Activated CD8-positive, alpha-beta T cell treated with anti-CD3 and anti-CD28 coated beads for 36 hours (primary cell): ENCODE measurements around the gene ADIPOR2. TPM values are rescaled to one million over a fixed set of nuclear protein-coding genes. Genes with fewer than 3 reads are reported as not detected.

Source experiments
- ATAC-seq: fragments of 200-7000 bp; cut with Tn5 transposase; one replicate; pipeline ENCODE4 v1.10.0; 2021; ENCODE audit warnings: mild to moderate bottlenecking, moderate library complexity
- CTCF ChIA-PET: fragments of 350-600 bp; sonication (Branson Sonifier 250); formaldehyde crosslinking; loops from one replicate; lab custom pipeline; 2021; ENCODE audit warnings: antibody characterized with exemption; lab: Charles Lee
- POLR2A ChIA-PET: fragments of 350-600 bp; sonication (Branson Sonifier 250); formaldehyde crosslinking; loops from one replicate; lab custom pipeline; 2021; ENCODE audit warnings: antibody characterized with exemption; lab: Charles Lee
- DNase-seq: peaks from one replicate; pipeline ENCODE4 v3.0.0-alpha.2; 2020
- H3K27ac Mint-ChIP-seq: one replicate; pipeline ENCODE4 v1.8.0; 2021; ENCODE audit warnings: mild to moderate bottlenecking, mixed read lengths
- H3K27me3 Mint-ChIP-seq: one replicate; pipeline ENCODE4 v1.8.0; 2021; ENCODE audit warnings: mixed read lengths
- H3K36me3 Mint-ChIP-seq: one replicate; pipeline ENCODE4 v1.8.0; 2021; ENCODE audit warnings: low read depth, mixed read lengths
- H3K4me1 Mint-ChIP-seq: one replicate; pipeline ENCODE4 v1.8.0; 2021; ENCODE audit warnings: low read depth, mixed read lengths
- H3K4me3 Mint-ChIP-seq: one replicate; pipeline ENCODE4 v1.8.0; 2021; ENCODE audit warnings: mild to moderate bottlenecking, moderate library complexity, mixed read lengths
- H3K9me3 Mint-ChIP-seq: one replicate; pipeline ENCODE4 v1.8.0; 2021; ENCODE audit warnings: mixed read lengths
- CTCF ChIP-seq: fragments of 200-600 bp; IDR thresholded peaks from one replicate; pipeline ENCODE4 v1.8.0; 2022; ENCODE audit warnings: antibody characterized with exemption, mild to moderate bottlenecking
- intact Hi-C: fragments of 100-400 bp; cut with micrococcal nuclease; formaldehyde crosslinking; loops from one replicate; pipeline ENCODE4 v1.10.0; 2022
- total RNA-seq, 2 experiments: library from RNA; stranded (reverse); gene quantifications; one replicate each; pipeline ENCODE4 v1.2.3, GENCODE V29; 2021

ADIPOR2 gene
- total RNA-seq, 2 experiments from 2014 or later, result 48.3 to 49.9 TPM

GRCh38 chr12:1812650-1813302 lies 121.9 kb downstream of the ADIPOR2 start:
- Mint-ChIP-seq H3K9me3 (no peaks in the 10 kb centered on the region), H3K36me3 (no peaks in the 10 kb centered on the region), H3K4me1 (peaks cover 6% of the 10 kb centered on the region), H3K27me3 (peaks cover 1% of the 10 kb centered on the region), H3K27ac (peak overlapping the region; percentile 63), H3K4me3 (no peak overlapping the region)
- ATAC-seq (no peak), DNase-seq (no peak)
- TF ChIP-seq CTCF, result no peak
- CTCF ChIA-PET, result interaction anchor here (1.0 to 2.2 kb wide), 2 partner anchors 14 to 127 kb away, joined by 3 to 11 read pairs; no protein-coding TSS in a partner anchor
- intact Hi-C loops, result no loop called here
- POLR2A ChIA-PET, result no interaction called here

- H3K36me3 Mint-ChIP-seq, result no peaks in the 10 kb centered on the region
- no peak overlapping the region for H3K4me3 Mint-ChIP-seq
- no peaks in the 10 kb centered on the region for H3K9me3 Mint-ChIP-seq
- CTCF ChIA-PET, result interaction anchor here (1.6 kb wide), 1 partner anchor 126 kb away, joined by 7 read pairs; no protein-coding TSS in a partner anchor
- H3K27ac Mint-ChIP-seq, result no peak overlapping the region
- H3K4me1 Mint-ChIP-seq, result peaks cover 2% of the 10 kb centered on the region
- TF ChIP-seq CTCF, result no peak
- ATAC-seq, result no peak
- intact Hi-C loops, result no loop called here
- peaks cover 1% of the 10 kb centered on the region for H3K27me3 Mint-ChIP-seq
- POLR2A ChIA-PET, result no interaction called here
- DNase-seq, result no peak
Observed at GRCh38 chr12:1814266-1814665, 123.4 kb downstream of the ADIPOR2 start.

GRCh38 chr12:1815108-1815507 lies 124.2 kb downstream of the ADIPOR2 start:
- ATAC-seq (no peak), DNase-seq (no peak)
- H3K9me3 Mint-ChIP-seq, result no peaks in the 10 kb centered on the region
- H3K27me3 Mint-ChIP-seq, result peaks cover 3% of the 10 kb centered on the region
- no peaks in the 10 kb centered on the region for H3K36me3 Mint-ChIP-seq
- ChIA-PET CTCF (interaction anchor here (1.6 kb wide), 1 partner anchor 125 kb away, joined by 7 read pairs; no protein-coding TSS in a partner anchor), POLR2A (no interaction called here)
- H3K4me3 Mint-ChIP-seq, result no peak overlapping the region
- H3K27ac Mint-ChIP-seq, result no peak overlapping the region
- peaks cover under 1% of the 10 kb centered on the region for H3K4me1 Mint-ChIP-seq
- TF ChIP-seq CTCF, result no peak
- intact Hi-C loops, result no loop called here

- no peaks in the 10 kb centered on the region for H3K36me3 Mint-ChIP-seq
Observed at GRCh38 chr12:1815814-1816729, 125.2 kb downstream of the ADIPOR2 start.

More at GRCh38 chr12:1815814-1816729, 125.2 kb downstream of the ADIPOR2 start:
- peaks cover 12% of the 10 kb centered on the region for H3K27me3 Mint-ChIP-seq
- no peak for TF ChIP-seq CTCF
- DNase-seq (no peak), ATAC-seq (no peak)
- no peaks in the 10 kb centered on the region for H3K9me3 Mint-ChIP-seq
- no peak overlapping the region for H3K27ac Mint-ChIP-seq
- intact Hi-C loops, result no loop called here
- ChIA-PET CTCF (interaction anchor here (1.0 kb wide), 1 partner anchor 124 kb away, joined by 3 read pairs; no protein-coding TSS in a partner anchor), POLR2A (no interaction called here)
- no peak overlapping the region for H3K4me3 Mint-ChIP-seq
- no peaks in the 10 kb centered on the region for H3K4me1 Mint-ChIP-seq
